ENCODE data around the gene KLRC4. TPM values are rescaled to one million over a fixed set of nuclear protein-coding genes. Genes with fewer than 3 reads are reported as not detected.

Gene KLRC4
- total and polyA plus RNA-seq, 10 of the 15 experiments (the other 5 are each of a cell fraction or from before 2014, with no cell fraction given) = 0.07 to 0.34 TPM; not detected in 8

DNA sequence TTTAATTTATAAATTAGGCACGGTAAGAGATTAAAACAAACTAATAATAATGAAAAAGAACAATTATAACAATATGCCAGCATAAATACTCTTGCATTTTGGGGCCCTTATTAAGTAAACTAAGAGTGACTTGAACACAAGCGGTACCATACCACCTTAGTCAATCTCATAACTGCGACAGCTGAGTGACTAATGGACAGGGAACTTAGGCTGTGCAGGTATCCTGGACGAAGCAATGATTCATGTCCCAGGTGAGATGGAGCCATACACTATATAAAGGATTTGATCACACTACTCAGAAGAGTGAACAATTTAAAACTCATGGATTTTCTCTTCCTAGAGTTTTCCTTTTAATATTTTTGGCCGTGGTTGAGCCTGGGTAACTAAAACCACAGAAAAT lies 4.3 kb downstream of the KLRC4 start:
- Histone ChIP-seq H3K79me2 (ENCODE audit: control insufficient read depth, insufficient read depth, low read length) (no peaks in the 10 kb centered on the region), H3K4me3 (no peak overlapping the region), H2AFZ (ENCODE audit: control insufficient read depth, low read depth, low read length) (no peak overlapping the region), H3K27ac (ENCODE audit: control insufficient read depth, insufficient read depth) (no peak overlapping the region), H3K9ac (ENCODE audit: control insufficient read depth, insufficient read depth, low read length) (no peak overlapping the region), H3K27me3 (replicated peaks in 1 of 2; ENCODE audit: control insufficient read depth in 2 of 2, insufficient read depth in 2 of 2, low read length in 1 of 2) (no peaks in the 10 kb centered on the region), H3K9me3 (replicated peaks; ENCODE audit: control insufficient read depth, insufficient read depth, low read length) (no peaks in the 10 kb centered on the region; the same call in 2 of the 3 replicates), H4K20me1 (ENCODE audit: control insufficient read depth, insufficient read depth) (no peaks in the 10 kb centered on the region), H3K36me3 (ENCODE audit: control insufficient read depth in 2 of 2, insufficient read depth in 2 of 2, low read length in 1 of 2) (no peaks in the 10 kb centered on the region), H3K4me2 (ENCODE audit: control insufficient read depth, insufficient read depth) (no peak overlapping the region), H3K4me1 (ENCODE audit: control insufficient read depth, insufficient read depth, low read length) (no peaks in the 10 kb centered on the region)
- in situ Hi-C loops (cut with MboI) = no loop called here
- CTCF ChIA-PET = no interaction called here
- POLR2A ChIA-PET = no interaction called here
- 71% methylated on average over 5 of the region's 5 CpGs for WGBS (ENCODE audit: insufficient coverage, insufficient replicate concordance, low lambda C conversion rate, missing lambda C conversion rate)
- DNase-seq (ENCODE audit: low read depth, low spot score) = no peak
- FAIRE-seq = no peak
- intact Hi-C loops (cut with micrococcal nuclease; ENCODE audit: unreplicated experiment) = no loop called here
- no TSS peak for BruUV-seq (replicated peaks)
- SMC1A ChIA-PET (ENCODE audit: uncharacterized antibody, unreplicated experiment) = interaction anchor here (0.7 kb wide), 1 partner anchor 39 kb away, joined by 3 read pairs; no protein-coding TSS in a partner anchor
- no peak for ATAC-seq
- no peak for TF ChIP-seq NR2C1 (IDR thresholded peaks at IDR 0.05)
- TF ChIP-seq EGR1 (IDR thresholded peaks at IDR 0.05; ENCODE audit: borderline replicate concordance in 1 of 2, low read depth in 2 of 2, low read length in 2 of 2) = no peak
- TF ChIP-seq BRCA1 (IDR thresholded peaks at IDR 0.05; ENCODE audit: low read depth, low read length) = no peak
- TF ChIP-seq POLR2AphosphoS5 (IDR thresholded peaks at IDR 0.05; ENCODE audit: low read length) = no peak
- RAD21 ChIA-PET (ENCODE audit: unreplicated experiment) = interaction anchor here (1.0 kb wide), 1 partner anchor 73 kb away, joined by 7 read pairs; no protein-coding TSS in a partner anchor

- H3K9ac ChIP-seq (ENCODE audit: control insufficient read depth, insufficient read depth, low read length) = no peak overlapping the region
- H3K36me3 ChIP-seq (ENCODE audit: control insufficient read depth in 2 of 2, insufficient read depth in 2 of 2, low read length in 1 of 2) = no peaks in the 10 kb centered on the region
- ATAC-seq (no peak), DNase-seq (ENCODE audit: low read depth, low spot score) (no peak), FAIRE-seq (no peak)
- H3K27me3 ChIP-seq (replicated peaks in 1 of 2; ENCODE audit: control insufficient read depth in 2 of 2, insufficient read depth in 2 of 2, low read length in 1 of 2) = no peaks in the 10 kb centered on the region
- H4K20me1 ChIP-seq (ENCODE audit: control insufficient read depth, insufficient read depth) = no peaks in the 10 kb centered on the region
- no peak overlapping the region for H2AFZ ChIP-seq (ENCODE audit: control insufficient read depth, low read depth, low read length)
- no peaks in the 10 kb centered on the region for H3K79me2 ChIP-seq (ENCODE audit: control insufficient read depth, insufficient read depth, low read length)
- TF ChIP-seq PAX5 (IDR thresholded peaks at IDR 0.05; ENCODE audit: borderline replicate concordance, low read depth, low read length) (no peak), TCF12 (IDR thresholded peaks at IDR 0.05; ENCODE audit: low read depth, low read length) (no peak), SIN3A (IDR thresholded peaks at IDR 0.05; ENCODE audit: low read depth, low read length) (no peak), ZNF592 (IDR thresholded peaks at IDR 0.05) (no peak), TBL1XR1 (IDR thresholded peaks at IDR 0.05; ENCODE audit: low read depth, low read length) (no peak), NR2C2 (IDR thresholded peaks at IDR 0.05; ENCODE audit: borderline replicate concordance, control insufficient read depth, insufficient read length, low read depth) (no peak), MEF2A (IDR thresholded peaks at IDR 0.05; ENCODE audit: insufficient read depth, low read depth, low read length) (no peak)
- TF ChIP-seq, protein P1, sequence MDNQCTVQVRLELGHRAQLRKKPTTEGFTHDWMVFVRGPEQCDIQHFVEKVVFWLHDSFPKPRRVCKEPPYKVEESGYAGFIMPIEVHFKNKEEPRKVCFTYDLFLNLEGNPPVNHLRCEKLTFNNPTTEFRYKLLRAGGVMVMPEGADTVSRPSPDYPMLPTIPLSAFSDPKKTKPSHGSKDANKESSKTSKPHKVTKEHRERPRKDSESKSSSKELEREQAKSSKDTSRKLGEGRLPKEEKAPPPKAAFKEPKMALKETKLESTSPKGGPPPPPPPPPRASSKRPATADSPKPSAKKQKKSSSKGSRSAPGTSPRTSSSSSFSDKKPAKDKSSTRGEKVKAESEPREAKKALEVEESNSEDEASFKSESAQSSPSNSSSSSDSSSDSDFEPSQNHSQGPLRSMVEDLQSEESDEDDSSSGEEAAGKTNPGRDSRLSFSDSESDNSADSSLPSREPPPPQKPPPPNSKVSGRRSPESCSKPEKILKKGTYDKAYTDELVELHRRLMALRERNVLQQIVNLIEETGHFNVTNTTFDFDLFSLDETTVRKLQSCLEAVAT (IDR thresholded peaks at IDR 0.05) = no peak
- H3K4me1 ChIP-seq (ENCODE audit: control insufficient read depth, insufficient read depth, low read length) = no peaks in the 10 kb centered on the region
- no peak overlapping the region for H3K27ac ChIP-seq (ENCODE audit: control insufficient read depth, insufficient read depth)
- SMC1A ChIA-PET (ENCODE audit: uncharacterized antibody, unreplicated experiment) = no interaction called here
- no TSS peak for BruUV-seq (replicated peaks)
- no peak overlapping the region for H3K4me3 ChIP-seq
- CTCF ChIA-PET = no interaction called here
- no peaks in the 10 kb centered on the region; the same call in 2 of the 3 replicates for H3K9me3 ChIP-seq (replicated peaks; ENCODE audit: control insufficient read depth, insufficient read depth, low read length)
- POLR2A ChIA-PET = no interaction called here
- intact Hi-C loops (cut with micrococcal nuclease; ENCODE audit: unreplicated experiment) = no loop called here
- in situ Hi-C loops (cut with MboI) = no loop called here
- RAD21 ChIA-PET (ENCODE audit: unreplicated experiment) = interaction anchor here (1.0 kb wide), 1 partner anchor 72 kb away, joined by 7 read pairs; no protein-coding TSS in a partner anchor
- no peak overlapping the region for H3K4me2 ChIP-seq (ENCODE audit: control insufficient read depth, insufficient read depth)
Measured at GRCh38 chr12:10404798-10405197, 4.8 kb downstream of the KLRC4 start.
